Esophagus squamous epithelium (tissue), 5 donors: ENCODE data around the gene NEMP2. TPM values are rescaled to one million over a fixed set of nuclear protein-coding genes. Genes with fewer than 3 reads are reported as not detected.

ENCODE experiments used
- DNase-seq: peaks from one replicate; lab custom pipeline; 2025; lab: John Stamatoyannopoulos, UW
- H3K27ac ChIP-seq, 4 donors: fragments of 200-600 bp; sonication (generic); one replicate each; pipeline ENCODE4 v1.5.1; 2016 to 2019; ENCODE audit warnings: mild to moderate bottlenecking in 1 of 4
- H3K27me3 ChIP-seq, 4 donors: fragments of 200-600 bp; sonication (generic); 1 replicate in 3 of 4; 2 replicates in 1 of 4; pipeline versions ENCODE4 v1.5.1 to v1.6.0; 2017 to 2021; ENCODE audit warnings: antibody characterized with exemption in 1 of 4
- H3K36me3 ChIP-seq, 3 donors: fragments of 200-600 bp; sonication (generic); one replicate each; pipeline ENCODE4 v1.5.1; 2016 to 2019
- H3K4me1 ChIP-seq, 3 donors: fragments of 200-600 bp; sonication (generic); one replicate each; pipeline ENCODE4 v1.5.1; 2017 to 2019
- H3K4me3 ChIP-seq, 4 donors: fragments of 200-600 bp; sonication (generic); 1 replicate in 3 of 4; 2 replicates in 1 of 4; pipeline ENCODE4 v1.5.1; 2016 to 2019; ENCODE audit warnings: mild to moderate bottlenecking in 2 of 4, moderate library complexity in 1 of 4
- H3K9me3 ChIP-seq, 3 donors: fragments of 200-600 bp; sonication (generic); one replicate each; pipeline ENCODE4 v1.5.1; 2016 to 2019
- CTCF ChIP-seq, 6 experiments: fragments of 450-650 bp in 4 of 6; fragments of 200-600 bp in 2 of 6; sonication (generic) in 2 of 6; IDR thresholded peaks; one replicate each; pipeline ENCODE4 v1.5.1; 2016 to 2019; ENCODE audit warnings: antibody characterized with exemption in 6 of 6, mild to moderate bottlenecking in 4 of 6, moderate library complexity in 4 of 6
- POLR2A ChIP-seq, 4 donors: fragments of 450-650 bp; IDR thresholded peaks; one replicate each; pipeline ENCODE4 v1.6.1; 2017; ENCODE audit warnings: antibody characterized with exemption in 4 of 4, mild to moderate bottlenecking in 4 of 4, moderate library complexity in 3 of 4
- WGBS, 2 donors: methylation state at CpG; one replicate each; pipeline ENCODE4 v1.1.5; 2018; 5-methylcytosine and 5-hydroxymethylcytosine counted together
- intact Hi-C: fragments of 100-400 bp; cut with DNase I; formaldehyde crosslinking; loops from one replicate; pipeline ENCODE4 v1.15.0; 2022
- total RNA-seq, 4 donors: library from RNA; depleted of rRNA; stranded (reverse); fragments of >200 nt; gene quantifications; one replicate each; pipeline ENCODE4 v1.1.0, GENCODE V29; 2016
- donor health status: DM: yes; HTN: yes; CAD: no.

The NEMP2 gene
- total RNA-seq, 4 donors from 2014 or later, result 1.0 to 2.7 (median 2.0) TPM

- H3K9me3 ChIP-seq, result no peaks in the 10 kb centered on the region
- TF ChIP-seq POLR2A (IDR thresholded peaks at IDR 0.05), result no peak
- no peak for TF ChIP-seq CTCF (IDR thresholded peaks at IDR 0.05)
- no peak for DNase-seq
- H3K4me1 ChIP-seq, result peaks cover 22 to 50% (median 32%) of the 10 kb centered on the region in 3 donors
- H3K36me3 ChIP-seq, result peaks cover 6 to 12% (median 8%) of the 10 kb centered on the region in 3 donors
- WGBS, 2 donors, result 51 to 68% methylated on average over 3 to 5 of the region's 5 CpGs
- H3K27me3 ChIP-seq, result no peaks in the 10 kb centered on the region
- H3K27ac ChIP-seq, result peak overlapping the region; percentile 70 to 86 (median 78)
- peak overlapping the region in 1 of 4 donors; percentile 4 for H3K4me3 ChIP-seq
- intact Hi-C loops, result no loop called here
Observed at GRCh38 chr2:190466819-190467446, 67.6 kb downstream of the NEMP2 start.

DNA sequence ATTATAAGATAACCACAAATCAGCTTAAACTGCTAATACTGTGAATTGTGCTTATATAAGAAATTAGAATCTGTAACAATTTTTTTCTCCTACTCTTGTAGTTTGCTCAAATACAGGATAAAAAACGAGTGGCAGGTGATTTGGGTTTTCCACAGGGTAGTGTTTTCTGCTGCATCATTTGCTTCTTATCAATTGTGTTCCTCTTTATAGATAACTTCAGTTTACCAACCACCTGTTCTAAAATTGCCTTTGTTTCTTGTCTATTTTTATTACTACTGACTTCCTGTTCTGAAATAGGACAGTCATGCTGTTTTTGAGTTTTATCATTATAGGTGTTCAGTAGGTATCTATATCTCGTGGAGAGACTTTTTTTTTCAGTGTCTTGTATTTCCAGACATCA, 69.5 kb downstream of the NEMP2 start:
- intact Hi-C loops, result no loop called here
- Histone ChIP-seq H3K27me3 (no peaks in the 10 kb centered on the region), H3K4me1 (peaks cover 22 to 42% (median 32%) of the 10 kb centered on the region in 3 donors), H3K9me3 (no peaks in the 10 kb centered on the region), H3K4me3 (no peak overlapping the region), H3K36me3 (no peaks in the 10 kb centered on the region), H3K27ac (no peak overlapping the region)
- no peak for DNase-seq
- 65 to 69% methylated on average over 2 of the region's 2 CpGs for WGBS, 2 donors
- TF ChIP-seq POLR2A (IDR thresholded peaks at IDR 0.05), result no peak
- TF ChIP-seq CTCF (IDR thresholded peaks at IDR 0.05), result no peak

- no peak overlapping the region for H3K27ac ChIP-seq
- 86 to 100% methylated on average over 1 of the region's 1 CpG for WGBS, 2 donors
Observed at GRCh38 chr2:190462611-190463010, 71.9 kb downstream of the NEMP2 start.

GRCh38 chr2:190462181-190462580, 72.3 kb downstream of the NEMP2 start:
- H3K9me3 ChIP-seq, result no peaks in the 10 kb centered on the region
- intact Hi-C loops, result no loop called here
- H3K4me1 ChIP-seq, result peaks cover 3 to 14% (median 6%) of the 10 kb centered on the region in 3 donors
- no peak overlapping the region for H3K4me3 ChIP-seq
- DNase-seq, result no peak
- 84 to 96% methylated on average over 2 of the region's 2 CpGs for WGBS, 2 donors
- no peak overlapping the region for H3K27ac ChIP-seq
- TF ChIP-seq CTCF (IDR thresholded peaks at IDR 0.05) (no peak), POLR2A (IDR thresholded peaks at IDR 0.05) (no peak)
- H3K36me3 ChIP-seq, result peaks cover 0 to 5% (median 0%) of the 10 kb centered on the region in 3 donors
- no peaks in the 10 kb centered on the region for H3K27me3 ChIP-seq

More at GRCh38 chr2:190462611-190463010, 71.9 kb downstream of the NEMP2 start:
- intact Hi-C loops, result no loop called here
- peaks cover 7 to 17% (median 10%) of the 10 kb centered on the region in 3 donors for H3K4me1 ChIP-seq
- H3K4me3 ChIP-seq, result no peak overlapping the region
- peaks cover 0 to under 1% (median 0%) of the 10 kb centered on the region in 3 donors for H3K36me3 ChIP-seq
- DNase-seq, result no peak
- TF ChIP-seq CTCF (IDR thresholded peaks at IDR 0.05) (no peak), POLR2A (IDR thresholded peaks at IDR 0.05) (no peak)
- no peaks in the 10 kb centered on the region for H3K9me3 ChIP-seq
- no peaks in the 10 kb centered on the region for H3K27me3 ChIP-seq

- intact Hi-C loops, result no loop called here
- TF ChIP-seq CTCF (IDR thresholded peaks at IDR 0.05) (no peak), POLR2A (IDR thresholded peaks at IDR 0.05) (no peak)
- 86 to 88% methylated on average over 5 of the region's 5 CpGs for WGBS, 2 donors
- no peak for DNase-seq
- H3K4me1 ChIP-seq, result peaks cover 0 to 9% (median 0%) of the 10 kb centered on the region in 3 donors
- no peaks in the 10 kb centered on the region for H3K27me3 ChIP-seq
- no peak overlapping the region for H3K4me3 ChIP-seq
- H3K9me3 ChIP-seq, result no peaks in the 10 kb centered on the region
- no peak overlapping the region for H3K27ac ChIP-seq
- H3K36me3 ChIP-seq, result peaks cover 0 to 18% (median 0%) of the 10 kb centered on the region in 3 donors
Observed at GRCh38 chr2:190460487-190460886, 74.0 kb downstream of the NEMP2 start.
